OCI-LY7 (cell line): ENCODE results near the gene PDZD2. TPM values are rescaled to one million over a fixed set of nuclear protein-coding genes. Genes with fewer than 3 reads are reported as not detected.

Source experiments
- BruUV-seq: library from RNA; stranded (reverse); fragments of 400-500 nt; replicated peaks from 2 replicates; lab custom pipeline; 2021; lab: Mats Ljungman, UMichigan
- CTCF ChIA-PET: fragments of 300-600 bp; sonication (Branson Sonifier 250); formaldehyde crosslinking; loops from one replicate; lab custom pipeline; 2022; ENCODE audit warnings: antibody characterized with exemption; ENCODE audit not compliant: unreplicated experiment; lab: Charles Lee
- POLR2A ChIA-PET: fragments of 300-600 bp; sonication (Branson Sonifier 250); formaldehyde crosslinking; loops from one replicate; lab custom pipeline; 2022; ENCODE audit warnings: antibody characterized with exemption; lab: Charles Lee
- DNase-seq: peaks from one replicate; pipeline ENCODE4 v3.0.0-alpha.2; 2015; ENCODE audit warnings: low spot score
- H2AFZ ChIP-seq: fragments of 200-600 bp; sonication (generic), shearing (Covaris generic); 2 replicates; pipeline ENCODE4 v1.6.1; 2014; ENCODE audit warnings: mild to moderate bottlenecking, antibody characterized with exemption, low read length, moderate library complexity
- H3K27ac ChIP-seq: fragments of 200-600 bp; sonication (generic); 2 replicates; pipeline ENCODE4 v1.5.1; 2014; ENCODE audit warnings: mixed run types, low read depth, mild to moderate bottlenecking, moderate library complexity, low read length, inconsistent platforms; ENCODE audit not compliant: poor library complexity, severe bottlenecking
- H3K36me3 ChIP-seq: fragments of 200-600 bp; sonication (generic); 2 replicates; pipeline ENCODE4 v1.6.1; 2014; ENCODE audit warnings: mild to moderate bottlenecking, antibody characterized with exemption, low read length, moderate library complexity, mixed read lengths; ENCODE audit not compliant: insufficient read depth
- H3K4me1 ChIP-seq: fragments of 200-600 bp; sonication (generic); 2 replicates; pipeline ENCODE4 v1.5.1; 2014; ENCODE audit warnings: mild to moderate bottlenecking, low read length; ENCODE audit not compliant: insufficient read depth, poor library complexity, severe bottlenecking
- H3K4me2 ChIP-seq: fragments of 200-600 bp; sonication (generic); 2 replicates; pipeline ENCODE4 v1.6.1; 2014; ENCODE audit warnings: mild to moderate bottlenecking, low read length
- H3K4me3 ChIP-seq: fragments of 200-600 bp; sonication (generic); 2 replicates; pipeline ENCODE4 v1.5.1; 2014; ENCODE audit warnings: mild to moderate bottlenecking, low read depth, low read length; ENCODE audit not compliant: poor library complexity, severe bottlenecking
- H3K79me2 ChIP-seq: fragments of 200-600 bp; sonication (generic); 2 replicates; pipeline ENCODE4 v1.6.1; 2016; ENCODE audit warnings: low read depth, mild to moderate bottlenecking, low read length, moderate library complexity, mixed read lengths; ENCODE audit not compliant: insufficient read depth
- H3K9me2 ChIP-seq: fragments of 200-600 bp; sonication (generic); 2 replicates; pipeline ENCODE4 v1.6.1; 2016; ENCODE audit warnings: mild to moderate bottlenecking, low read length, mixed read lengths; ENCODE audit not compliant: insufficient read depth
- H3K9me3 ChIP-seq: fragments of 200-600 bp; sonication (generic); 2 replicates; pipeline ENCODE4 v1.6.1; 2014; ENCODE audit warnings: mild to moderate bottlenecking, mixed run types, low read length, mixed read lengths
- H4K20me1 ChIP-seq: fragments of 200-600 bp; sonication (generic); 2 replicates; pipeline ENCODE4 v1.6.1; 2014; ENCODE audit warnings: mild to moderate bottlenecking, antibody characterized with exemption, low read length, moderate library complexity, mixed read lengths; ENCODE audit not compliant: insufficient read depth
- EZH2phosphoT487 ChIP-seq: fragments of 200-600 bp; sonication (generic); IDR thresholded peaks from 2 replicates; pipeline ENCODE4 v1.6.1; 2018; ENCODE audit warnings: low read depth, borderline replicate concordance, mild to moderate bottlenecking, mixed run types, antibody characterized with exemption, low read length, moderate library complexity, mixed read lengths
- intact Hi-C: fragments of 100-400 bp; cut with micrococcal nuclease; formaldehyde crosslinking; loops from one replicate; pipeline ENCODE4 v1.10.0; 2022; ENCODE audit not compliant: unreplicated experiment
- total RNA-seq, 2 experiments: library from RNA; depleted of rRNA in 1 of 2; stranded (reverse); fragments of >200 nt in 1 of 2; shearing (Covaris generic) in 1 of 2; gene quantifications; 2 replicates each; pipeline ENCODE4 v1.2.3, GENCODE V29; 2014 to 2022
- TF ChIP-seq, protein P1 (sequence below): fragments of 200-600 bp; sonication (generic); conservative IDR thresholded peaks from 2 replicates; pipeline ENCODE4 v1.5.1; 2014; ENCODE audit warnings: mild to moderate bottlenecking, antibody characterized with exemption, low read length, moderate library complexity, mixed read lengths

Gene PDZD2
- total RNA-seq, 2 experiments from 2014 or later: 8.6 to 10.6 TPM

DNA sequence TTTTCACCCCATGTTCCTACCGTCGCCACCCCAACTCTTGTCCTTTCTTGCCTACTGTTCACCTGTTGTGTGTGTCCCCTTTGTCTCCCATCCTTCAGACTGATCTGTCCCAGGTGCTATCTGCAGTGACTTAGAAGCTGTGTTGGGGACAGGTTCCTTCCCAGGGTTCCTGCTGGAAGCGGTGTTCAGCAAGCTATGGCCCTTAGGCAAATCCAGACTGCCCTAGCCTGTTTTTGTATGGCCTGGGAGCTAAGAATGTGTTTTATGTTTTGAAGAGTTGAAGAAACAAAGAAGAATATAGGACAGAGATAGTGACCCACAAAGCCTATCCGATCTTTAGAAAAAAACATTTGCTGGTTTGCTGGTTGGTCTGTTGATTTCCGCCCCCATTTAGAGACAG, 298.8 kb downstream of the PDZD2 start:
- Histone ChIP-seq H3K9me2 (no peaks in the 10 kb centered on the region), H3K79me2 (no peaks in the 10 kb centered on the region), H3K9me3 (no peaks in the 10 kb centered on the region), H4K20me1 (no peaks in the 10 kb centered on the region), H3K4me2 (no peak overlapping the region), H3K4me3 (no peak overlapping the region), H3K4me1 (no peaks in the 10 kb centered on the region), H3K27ac (no peak overlapping the region), H3K36me3 (no peaks in the 10 kb centered on the region), H2AFZ (no peak overlapping the region)
- CTCF ChIA-PET: no interaction called here
- POLR2A ChIA-PET: interaction anchor here (1.0 kb wide), 1 partner anchor 80 kb away, joined by 5 read pairs; no protein-coding TSS in a partner anchor
- BruUV-seq: no TSS peak
- DNase-seq: no peak
- no peak for TF ChIP-seq EZH2phosphoT487
- intact Hi-C loops: no loop called here

DNA sequence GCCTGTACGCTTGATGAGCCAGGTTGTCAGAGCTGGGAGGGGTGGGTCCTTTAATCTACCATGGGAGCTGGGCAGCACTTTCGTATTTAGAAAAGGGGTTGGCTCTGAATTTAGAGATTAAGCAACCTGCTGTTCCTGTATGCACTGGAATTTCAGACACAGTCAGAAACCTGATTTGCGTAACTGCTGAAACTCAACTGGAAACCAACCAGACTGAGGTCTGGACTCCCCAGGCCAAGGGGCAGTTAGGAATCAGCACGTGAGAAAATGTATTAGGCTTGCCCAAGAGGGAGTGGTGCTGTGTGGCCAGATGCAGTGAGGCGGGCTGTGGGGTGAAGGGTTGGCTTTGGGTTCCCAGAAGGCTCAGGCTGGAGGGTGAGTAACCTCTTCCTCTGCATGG, 300.2 kb downstream of the PDZD2 start:
- H4K20me1 ChIP-seq: no peaks in the 10 kb centered on the region
- no peaks in the 10 kb centered on the region for H3K4me1 ChIP-seq
- no peaks in the 10 kb centered on the region for H3K36me3 ChIP-seq
- H3K9me3 ChIP-seq: no peaks in the 10 kb centered on the region
- no peak for DNase-seq
- H3K4me2 ChIP-seq: no peak overlapping the region
- intact Hi-C loops: no loop called here
- TF ChIP-seq, protein P1, sequence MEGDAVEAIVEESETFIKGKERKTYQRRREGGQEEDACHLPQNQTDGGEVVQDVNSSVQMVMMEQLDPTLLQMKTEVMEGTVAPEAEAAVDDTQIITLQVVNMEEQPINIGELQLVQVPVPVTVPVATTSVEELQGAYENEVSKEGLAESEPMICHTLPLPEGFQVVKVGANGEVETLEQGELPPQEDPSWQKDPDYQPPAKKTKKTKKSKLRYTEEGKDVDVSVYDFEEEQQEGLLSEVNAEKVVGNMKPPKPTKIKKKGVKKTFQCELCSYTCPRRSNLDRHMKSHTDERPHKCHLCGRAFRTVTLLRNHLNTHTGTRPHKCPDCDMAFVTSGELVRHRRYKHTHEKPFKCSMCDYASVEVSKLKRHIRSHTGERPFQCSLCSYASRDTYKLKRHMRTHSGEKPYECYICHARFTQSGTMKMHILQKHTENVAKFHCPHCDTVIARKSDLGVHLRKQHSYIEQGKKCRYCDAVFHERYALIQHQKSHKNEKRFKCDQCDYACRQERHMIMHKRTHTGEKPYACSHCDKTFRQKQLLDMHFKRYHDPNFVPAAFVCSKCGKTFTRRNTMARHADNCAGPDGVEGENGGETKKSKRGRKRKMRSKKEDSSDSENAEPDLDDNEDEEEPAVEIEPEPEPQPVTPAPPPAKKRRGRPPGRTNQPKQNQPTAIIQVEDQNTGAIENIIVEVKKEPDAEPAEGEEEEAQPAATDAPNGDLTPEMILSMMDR: no peak
- TF ChIP-seq EZH2phosphoT487: no peak
- no peak overlapping the region for H2AFZ ChIP-seq
- POLR2A ChIA-PET: no interaction called here
- H3K4me3 ChIP-seq: no peak overlapping the region
- H3K9me2 ChIP-seq: no peaks in the 10 kb centered on the region
- no TSS peak for BruUV-seq
- no peak overlapping the region for H3K27ac ChIP-seq
- CTCF ChIA-PET: no interaction called here
- no peaks in the 10 kb centered on the region for H3K79me2 ChIP-seq

DNA sequence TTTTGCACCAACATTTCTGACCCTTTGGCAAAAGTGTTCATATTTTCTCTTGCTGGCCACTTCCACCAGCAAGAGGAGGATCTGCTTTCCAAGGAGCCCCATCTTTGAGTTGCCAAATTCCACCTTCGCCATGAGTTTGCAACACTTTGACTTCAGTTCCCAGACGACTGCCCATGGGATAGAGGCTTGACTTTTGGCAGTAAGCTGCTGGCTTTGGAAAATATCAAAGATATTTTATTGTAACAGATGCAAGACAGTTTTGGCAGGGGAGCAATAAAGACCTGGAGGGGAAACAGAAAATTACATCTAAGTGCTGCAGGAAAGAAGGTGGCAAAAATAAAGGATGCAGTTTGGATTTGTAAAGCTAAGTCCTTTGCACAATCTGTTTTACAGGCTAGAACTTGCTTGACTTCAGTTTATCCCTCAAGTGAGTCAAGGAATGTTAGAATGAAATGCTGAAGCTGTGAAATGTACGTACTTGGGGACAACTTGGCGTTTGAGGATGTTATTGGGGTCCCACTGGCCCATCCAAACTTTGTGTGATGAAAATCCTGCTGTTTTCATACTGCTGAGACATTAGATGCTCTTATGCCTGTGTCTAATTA, 302.3 kb downstream of the PDZD2 start:
- Histone ChIP-seq H3K9me2 (no peaks in the 10 kb centered on the region), H3K27ac (no peak overlapping the region), H2AFZ (no peak overlapping the region), H3K36me3 (no peaks in the 10 kb centered on the region), H3K4me3 (no peak overlapping the region), H3K4me2 (no peak overlapping the region), H3K9me3 (no peaks in the 10 kb centered on the region), H3K79me2 (no peaks in the 10 kb centered on the region), H4K20me1 (no peaks in the 10 kb centered on the region), H3K4me1 (no peaks in the 10 kb centered on the region)
- BruUV-seq: no TSS peak
- DNase-seq: no peak
- TF ChIP-seq, protein P1: no peak
- no peak for TF ChIP-seq EZH2phosphoT487
- intact Hi-C loops: loop anchor here (5.0 kb wide), 1 partner anchor 34 kb away; no protein-coding TSS in a partner anchor
- POLR2A ChIA-PET: no interaction called here
- CTCF ChIA-PET: no interaction called here
